Measurements from ENCODE around the gene ROBO1. TPM values are rescaled to one million over a fixed set of nuclear protein-coding genes. Genes with fewer than 3 reads are reported as not detected.
"Not testable (repeated sequence)": the region's sequence is repeated elsewhere in the genome, so short reads cannot be mapped to it uniquely, and the experiment has no call there.

ROBO1 gene
- total RNA-seq, 1 donor from 2014 or later = 27.1 TPM

DNA sequence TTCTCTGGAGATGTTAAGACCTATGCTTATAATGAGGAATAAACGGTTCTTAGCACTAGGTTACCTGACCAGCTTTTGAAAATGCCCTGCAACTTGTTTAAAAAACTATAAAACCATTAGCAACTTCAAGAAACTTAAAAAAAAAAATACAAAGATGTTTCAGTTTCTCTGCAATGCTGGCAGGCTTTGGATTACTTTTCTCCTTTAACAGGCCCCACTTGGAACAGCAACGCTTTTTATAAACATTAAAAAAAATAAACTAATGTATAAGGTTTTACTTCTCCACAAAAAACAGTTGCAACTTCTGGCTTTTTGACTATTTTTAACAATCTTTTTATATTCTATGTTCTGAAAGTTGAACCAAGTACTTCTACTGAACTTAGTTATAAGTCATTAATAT lies 1006.7 kb downstream of the ROBO1 start:
- Histone ChIP-seq H3K36me3 (no peaks in the 10 kb centered on the region), H3K27me3 (no peaks in the 10 kb centered on the region), H3K4me3 (no peak overlapping the region), H3K9me3 (no peaks in the 10 kb centered on the region), H3K27ac (no peak overlapping the region), H3K4me1 (no peaks in the 10 kb centered on the region)
- TF ChIP-seq, protein P1, sequence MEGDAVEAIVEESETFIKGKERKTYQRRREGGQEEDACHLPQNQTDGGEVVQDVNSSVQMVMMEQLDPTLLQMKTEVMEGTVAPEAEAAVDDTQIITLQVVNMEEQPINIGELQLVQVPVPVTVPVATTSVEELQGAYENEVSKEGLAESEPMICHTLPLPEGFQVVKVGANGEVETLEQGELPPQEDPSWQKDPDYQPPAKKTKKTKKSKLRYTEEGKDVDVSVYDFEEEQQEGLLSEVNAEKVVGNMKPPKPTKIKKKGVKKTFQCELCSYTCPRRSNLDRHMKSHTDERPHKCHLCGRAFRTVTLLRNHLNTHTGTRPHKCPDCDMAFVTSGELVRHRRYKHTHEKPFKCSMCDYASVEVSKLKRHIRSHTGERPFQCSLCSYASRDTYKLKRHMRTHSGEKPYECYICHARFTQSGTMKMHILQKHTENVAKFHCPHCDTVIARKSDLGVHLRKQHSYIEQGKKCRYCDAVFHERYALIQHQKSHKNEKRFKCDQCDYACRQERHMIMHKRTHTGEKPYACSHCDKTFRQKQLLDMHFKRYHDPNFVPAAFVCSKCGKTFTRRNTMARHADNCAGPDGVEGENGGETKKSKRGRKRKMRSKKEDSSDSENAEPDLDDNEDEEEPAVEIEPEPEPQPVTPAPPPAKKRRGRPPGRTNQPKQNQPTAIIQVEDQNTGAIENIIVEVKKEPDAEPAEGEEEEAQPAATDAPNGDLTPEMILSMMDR (IDR thresholded peaks at IDR 0.05) = no peak
- intact Hi-C loops (cut with DNase I) = no loop called here
- no peak for DNase-seq
- ATAC-seq = no peak

DNA sequence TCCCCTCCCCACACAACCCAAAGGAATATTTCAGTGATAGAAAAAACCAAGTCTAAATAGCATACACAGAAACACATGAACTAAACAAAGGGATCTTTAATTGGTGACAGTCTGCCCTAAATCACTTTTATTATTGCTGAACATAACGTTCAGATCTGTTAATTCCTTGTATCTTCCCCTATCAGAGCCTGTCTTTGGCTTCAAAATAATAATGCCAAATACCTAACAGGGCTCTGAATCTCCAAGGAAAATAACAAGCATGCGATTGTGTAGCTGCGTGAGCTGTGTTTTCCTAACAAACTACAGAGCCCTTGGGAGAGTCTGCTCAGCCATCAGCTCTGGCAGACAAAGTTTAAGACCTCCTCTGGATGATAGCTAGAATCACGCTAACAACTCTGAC lies 1010.1 kb downstream of the ROBO1 start:
- Histone ChIP-seq H3K4me3 (no peak overlapping the region), H3K4me1 (no peaks in the 10 kb centered on the region), H3K27me3 (no peaks in the 10 kb centered on the region), H3K9me3 (no peaks in the 10 kb centered on the region), H3K36me3 (no peaks in the 10 kb centered on the region), H3K27ac (no peak overlapping the region)
- no peak for ATAC-seq
- DNase-seq = no peak
- intact Hi-C loops (cut with DNase I) = no loop called here
- TF ChIP-seq, protein P1 (IDR thresholded peaks at IDR 0.05) = no peak

GRCh38 chr3:78754066-78754743 lies 1013.6 kb downstream of the ROBO1 start:
- Histone ChIP-seq H3K27ac (no peak overlapping the region), H3K4me1 (no peaks in the 10 kb centered on the region), H3K9me3 (no peaks in the 10 kb centered on the region), H3K36me3 (no peaks in the 10 kb centered on the region), H3K27me3 (no peaks in the 10 kb centered on the region), H3K4me3 (no peak overlapping the region)
- TF ChIP-seq, protein P1 (IDR thresholded peaks at IDR 0.05) = no peak
- ATAC-seq (no peak), DNase-seq (no peak)
- intact Hi-C loops (cut with DNase I) = no loop called here

GRCh38 chr3:78751266-78751665 lies 1016.5 kb downstream of the ROBO1 start:
- TF ChIP-seq, protein P1 (IDR thresholded peaks at IDR 0.05) = no peak
- intact Hi-C loops (cut with DNase I) = no loop called here
- Histone ChIP-seq H3K4me1 (no peaks in the 10 kb centered on the region), H3K4me3 (no peak overlapping the region), H3K9me3 (no peaks in the 10 kb centered on the region), H3K27ac (no peak overlapping the region), H3K27me3 (no peaks in the 10 kb centered on the region), H3K36me3 (no peaks in the 10 kb centered on the region)
- no peak for DNase-seq
- ATAC-seq = no peak

DNA sequence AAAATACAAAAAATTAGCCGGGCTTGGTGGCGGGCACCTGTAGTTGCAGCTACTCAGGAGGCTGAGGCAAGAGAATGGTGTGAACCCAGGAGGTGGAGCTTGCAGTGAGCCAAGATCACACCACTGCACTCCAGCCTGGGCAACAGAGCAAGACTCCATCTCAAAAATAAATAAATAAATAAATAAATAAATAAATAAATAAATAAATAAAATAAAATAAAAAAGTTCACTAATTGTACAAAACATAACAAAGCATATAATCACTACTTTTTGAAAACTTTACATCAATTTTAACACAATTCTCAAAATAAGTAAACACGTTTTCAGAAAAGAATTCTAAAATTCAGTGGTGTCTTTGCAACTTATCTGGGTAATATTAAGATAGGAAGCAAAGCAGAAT lies 1017.5 kb downstream of the ROBO1 start:
- H3K36me3 ChIP-seq; DNase-seq; H3K4me3 ChIP-seq; ATAC-seq; H3K27ac ChIP-seq; H3K4me1 ChIP-seq; intact Hi-C loops (cut with DNase I); H3K9me3 ChIP-seq; H3K27me3 ChIP-seq: not testable (repeated sequence)

GRCh38 chr3:78749056-78749455 lies 1018.7 kb downstream of the ROBO1 start:
- ATAC-seq (no peak), DNase-seq (no peak)

More at GRCh38 chr3:78749056-78749455, 1018.7 kb downstream of the ROBO1 start:
- Histone ChIP-seq H3K27me3 (no peaks in the 10 kb centered on the region), H3K27ac (no peak overlapping the region), H3K4me1 (no peaks in the 10 kb centered on the region), H3K4me3 (no peak overlapping the region), H3K36me3 (no peaks in the 10 kb centered on the region), H3K9me3 (no peaks in the 10 kb centered on the region)
- TF ChIP-seq, protein P1 (IDR thresholded peaks at IDR 0.05) = no peak
- intact Hi-C loops (cut with DNase I) = no loop called here

Measured in upper lobe of right lung (tissue), 1 donor.